GM19023 (cell line): Measurements from ENCODE around the gene E2F4.

ENCODE experiments used
- ATAC-seq: cut with Tn5 transposase; IDR thresholded peaks from one replicate; pipeline ENCODE4 v1.9.1; 2021; ENCODE audit warnings: mild to moderate bottlenecking, moderate library complexity; ENCODE audit not compliant: unreplicated experiment

E2F4 gene, protein sequence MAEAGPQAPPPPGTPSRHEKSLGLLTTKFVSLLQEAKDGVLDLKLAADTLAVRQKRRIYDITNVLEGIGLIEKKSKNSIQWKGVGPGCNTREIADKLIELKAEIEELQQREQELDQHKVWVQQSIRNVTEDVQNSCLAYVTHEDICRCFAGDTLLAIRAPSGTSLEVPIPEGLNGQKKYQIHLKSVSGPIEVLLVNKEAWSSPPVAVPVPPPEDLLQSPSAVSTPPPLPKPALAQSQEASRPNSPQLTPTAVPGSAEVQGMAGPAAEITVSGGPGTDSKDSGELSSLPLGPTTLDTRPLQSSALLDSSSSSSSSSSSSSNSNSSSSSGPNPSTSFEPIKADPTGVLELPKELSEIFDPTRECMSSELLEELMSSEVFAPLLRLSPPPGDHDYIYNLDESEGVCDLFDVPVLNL

DNA sequence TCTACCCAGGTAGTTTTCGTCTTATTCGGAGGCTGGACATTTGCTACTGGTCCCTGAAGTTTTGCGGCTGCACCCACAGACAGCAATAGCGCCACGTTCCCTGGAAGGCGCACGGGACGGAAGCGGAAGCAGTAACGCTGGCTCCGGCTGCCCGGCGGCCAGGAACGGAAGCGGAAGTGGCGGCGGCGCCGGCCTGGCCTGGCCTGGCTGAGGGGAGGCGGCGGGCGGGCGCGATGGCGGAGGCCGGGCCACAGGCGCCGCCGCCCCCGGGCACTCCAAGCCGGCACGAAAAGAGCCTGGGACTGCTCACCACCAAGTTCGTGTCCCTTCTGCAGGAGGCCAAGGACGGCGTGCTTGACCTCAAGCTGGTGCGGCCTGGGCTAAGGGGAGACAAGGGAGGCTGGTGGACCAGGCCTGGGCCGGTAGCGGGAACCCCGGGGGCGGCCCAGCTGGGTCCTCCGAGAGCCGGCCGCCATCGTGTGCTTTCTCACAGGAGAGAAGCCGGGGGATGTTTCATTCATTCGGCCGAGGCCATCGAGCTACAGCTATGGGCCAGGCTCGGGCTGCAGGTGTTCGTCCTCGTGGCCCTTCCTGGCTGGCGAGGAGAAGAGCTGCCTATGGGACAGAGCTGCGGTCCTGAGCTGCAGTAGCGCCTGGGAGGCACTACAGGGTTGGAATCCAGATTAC, at the start of gene E2F4:
TSS of gene E2F4 (plus strand) at position 161 of the 687 bp plus-strand sequence. CDS start at position 234, 73 bp downstream.
- peak; percentile 89 for ATAC-seq

DNA sequence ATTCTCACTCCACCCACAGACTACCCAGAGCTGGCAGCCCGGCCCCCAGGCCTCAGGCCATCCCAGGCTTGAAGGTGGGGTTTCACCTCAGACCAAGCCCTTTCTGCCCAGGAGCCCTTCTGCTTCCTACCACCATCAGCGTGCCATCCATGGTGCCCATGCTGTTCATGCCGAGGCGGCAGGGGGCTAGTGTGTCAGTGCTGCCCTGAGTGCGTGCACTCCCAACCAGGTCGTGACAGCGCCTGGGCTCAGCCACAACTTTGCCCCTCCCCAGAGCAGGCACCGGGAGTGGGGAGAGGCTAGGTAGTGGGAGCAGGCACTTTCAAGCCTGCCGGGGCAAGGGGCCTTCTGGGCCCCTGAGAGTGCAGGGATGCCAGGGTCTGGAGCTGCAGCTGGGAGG, 49.6 kb upstream of the E2F4 start:
- ATAC-seq, result no peak

DNA sequence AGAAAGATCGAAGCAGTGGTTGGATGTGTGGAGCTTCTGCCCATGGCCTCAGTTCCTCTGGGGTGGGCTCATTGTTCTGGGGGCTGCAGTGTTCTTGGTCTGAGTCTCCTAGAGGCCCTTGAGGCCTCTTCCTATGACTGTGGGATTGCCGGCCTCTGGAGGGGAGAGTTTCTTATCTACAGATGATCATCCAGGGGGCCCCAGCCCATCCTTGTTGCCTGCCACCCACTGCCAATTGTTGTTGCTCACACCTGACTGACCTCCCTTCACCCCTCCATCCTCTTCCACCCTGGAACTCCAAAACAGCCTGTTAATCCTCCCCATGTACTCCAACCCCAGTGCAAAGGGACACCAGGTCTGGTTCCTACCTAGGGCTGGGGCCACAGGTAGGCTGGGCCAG, 47.0 kb upstream of the E2F4 start:
- ATAC-seq, result no peak

DNA sequence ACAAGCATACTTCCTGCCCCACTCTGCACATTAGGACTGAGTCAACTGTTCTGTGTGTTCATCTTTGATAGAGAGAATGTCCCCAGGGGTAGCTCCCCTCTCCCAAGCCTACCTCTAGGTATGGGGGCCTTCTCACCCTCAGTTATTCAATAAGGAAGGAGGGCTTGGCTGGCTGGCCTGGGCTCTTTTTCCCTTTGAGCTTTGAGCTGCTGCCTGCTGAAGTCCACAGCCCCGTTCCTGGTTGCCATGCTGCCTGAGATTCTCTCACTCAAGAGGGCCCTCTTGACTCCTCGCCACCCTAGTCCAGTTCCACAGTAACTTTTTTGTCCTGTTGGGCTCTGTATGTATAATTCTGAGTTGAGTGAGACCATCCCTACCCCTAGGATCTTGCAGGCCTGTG, 46.2 kb upstream of the E2F4 start:
- no peak for ATAC-seq

- ATAC-seq, result no peak
Measured at GRCh38 chr16:67146523-67147357, 45.2 kb upstream of the E2F4 start.

DNA sequence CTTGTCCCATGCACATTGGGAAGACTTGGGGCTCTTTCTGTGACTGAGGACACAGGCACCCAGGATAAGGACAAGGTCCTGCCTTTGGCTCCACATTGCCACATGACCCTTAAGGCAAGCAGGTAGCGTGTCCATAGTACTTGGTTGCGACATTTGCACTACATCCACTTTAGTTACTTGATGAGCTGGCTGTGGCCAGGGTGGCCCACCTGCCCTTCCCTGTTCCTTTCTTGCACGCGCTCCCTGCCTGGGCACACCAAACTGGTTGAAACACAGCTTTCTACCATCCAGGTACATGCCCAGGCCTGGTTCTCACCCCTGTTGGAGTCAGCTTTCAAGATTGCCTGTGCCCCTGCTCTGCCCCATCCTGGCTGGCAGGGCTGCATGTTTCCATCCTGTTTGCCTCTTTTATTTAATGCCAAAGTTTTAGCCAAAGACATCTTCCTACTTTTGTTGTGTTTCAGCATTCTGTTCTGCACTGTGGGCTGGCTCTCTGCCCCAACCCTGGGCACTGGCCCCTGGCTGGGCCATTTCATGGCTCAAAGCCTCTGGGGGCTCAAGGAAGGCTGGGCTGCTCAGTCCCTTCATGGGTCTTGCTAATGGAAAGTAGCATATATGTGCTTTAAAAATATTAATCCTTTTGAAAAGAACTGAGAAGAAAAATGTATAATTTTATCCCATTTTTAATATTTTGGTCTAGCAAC, 44.4 kb upstream of the E2F4 start:
- no peak for ATAC-seq

DNA sequence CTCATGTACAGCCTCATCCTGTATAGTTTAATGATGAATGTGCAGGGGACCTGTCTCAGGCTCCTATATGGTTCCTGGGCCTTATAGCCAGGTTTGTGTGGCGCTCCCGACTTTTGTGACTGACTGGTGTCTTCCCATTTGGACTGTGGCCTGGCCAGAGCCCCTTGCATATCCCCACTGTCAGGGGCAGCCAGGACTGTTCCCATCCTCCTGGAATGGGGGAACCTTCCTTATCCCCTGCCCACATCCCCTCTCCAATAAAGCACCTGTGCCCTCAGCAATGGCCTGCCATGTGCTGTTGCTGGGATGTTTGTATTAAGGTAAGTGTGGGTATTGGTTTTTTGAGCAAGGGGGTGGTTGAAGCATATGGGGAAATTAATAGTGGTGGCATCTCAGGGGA, 43.7 kb upstream of the E2F4 start:
- ATAC-seq, result no peak

DNA sequence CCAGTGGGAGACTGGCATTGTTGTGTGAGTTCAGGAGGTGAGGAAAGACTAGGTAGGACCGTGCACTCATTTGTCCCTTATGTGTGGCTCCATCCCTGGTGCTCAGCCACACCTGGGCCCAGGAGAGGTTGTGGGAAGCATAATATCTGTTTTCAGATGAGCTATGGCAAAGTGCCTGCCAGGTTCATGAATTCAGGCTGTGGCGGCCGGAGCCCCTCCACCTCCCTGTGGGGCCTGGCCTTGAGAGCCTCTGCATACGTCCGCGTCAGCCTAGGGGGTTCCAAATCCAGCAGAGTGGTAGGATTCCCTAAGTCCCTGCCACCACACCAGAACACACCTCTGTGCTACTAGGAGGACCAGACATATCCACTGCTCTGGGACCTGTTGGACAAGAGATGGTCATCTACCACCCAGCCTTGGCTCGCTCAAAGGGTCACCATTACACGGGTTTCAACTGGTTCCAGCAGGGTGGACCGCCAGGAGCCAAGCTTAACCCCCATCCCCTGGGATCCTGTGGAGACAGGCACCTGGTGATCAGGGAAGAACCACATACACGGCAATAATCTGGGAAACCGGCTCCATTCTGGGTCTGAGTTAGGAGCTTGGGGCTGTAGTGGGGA, 43.2 kb upstream of the E2F4 start:
- ATAC-seq, result no peak

DNA sequence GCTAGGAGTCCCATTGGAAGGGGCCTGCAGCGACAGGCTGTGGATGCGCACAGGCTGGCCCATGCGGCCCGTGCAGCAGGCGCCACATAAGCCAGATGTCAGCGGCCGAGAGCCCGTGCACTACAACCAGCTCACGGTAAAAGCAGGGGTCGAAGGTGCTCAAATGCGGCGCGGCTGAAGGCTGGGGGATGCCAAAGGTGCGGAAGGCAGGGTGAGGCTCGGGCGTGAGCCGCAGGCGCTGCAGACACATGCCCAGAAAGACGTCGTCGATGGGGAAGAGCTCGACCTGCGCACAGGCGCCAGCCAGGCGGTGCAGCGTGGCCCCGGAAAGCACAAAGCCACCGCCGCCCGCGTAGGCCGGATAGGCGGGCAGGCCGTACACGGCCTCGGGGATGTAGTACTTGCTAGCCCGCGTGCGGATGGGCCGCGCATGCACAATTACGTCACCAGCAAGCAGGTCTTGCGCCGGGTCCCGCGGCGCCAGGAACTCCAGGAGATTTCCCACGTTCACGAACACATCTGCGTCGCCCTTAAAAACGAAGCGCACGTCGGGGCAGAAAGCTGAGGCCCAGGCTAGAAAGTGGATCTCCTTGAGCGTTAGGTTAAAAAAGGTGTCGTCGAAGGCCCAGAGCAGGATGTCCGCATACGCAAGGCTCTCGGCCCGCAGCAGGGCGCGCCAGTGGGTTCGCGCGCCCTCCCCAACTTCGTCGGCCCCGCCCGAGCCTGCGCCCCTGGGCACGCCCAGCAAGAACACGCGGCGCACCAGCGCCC, 42.5 kb upstream of the E2F4 start:
- ATAC-seq, result no peak

DNA sequence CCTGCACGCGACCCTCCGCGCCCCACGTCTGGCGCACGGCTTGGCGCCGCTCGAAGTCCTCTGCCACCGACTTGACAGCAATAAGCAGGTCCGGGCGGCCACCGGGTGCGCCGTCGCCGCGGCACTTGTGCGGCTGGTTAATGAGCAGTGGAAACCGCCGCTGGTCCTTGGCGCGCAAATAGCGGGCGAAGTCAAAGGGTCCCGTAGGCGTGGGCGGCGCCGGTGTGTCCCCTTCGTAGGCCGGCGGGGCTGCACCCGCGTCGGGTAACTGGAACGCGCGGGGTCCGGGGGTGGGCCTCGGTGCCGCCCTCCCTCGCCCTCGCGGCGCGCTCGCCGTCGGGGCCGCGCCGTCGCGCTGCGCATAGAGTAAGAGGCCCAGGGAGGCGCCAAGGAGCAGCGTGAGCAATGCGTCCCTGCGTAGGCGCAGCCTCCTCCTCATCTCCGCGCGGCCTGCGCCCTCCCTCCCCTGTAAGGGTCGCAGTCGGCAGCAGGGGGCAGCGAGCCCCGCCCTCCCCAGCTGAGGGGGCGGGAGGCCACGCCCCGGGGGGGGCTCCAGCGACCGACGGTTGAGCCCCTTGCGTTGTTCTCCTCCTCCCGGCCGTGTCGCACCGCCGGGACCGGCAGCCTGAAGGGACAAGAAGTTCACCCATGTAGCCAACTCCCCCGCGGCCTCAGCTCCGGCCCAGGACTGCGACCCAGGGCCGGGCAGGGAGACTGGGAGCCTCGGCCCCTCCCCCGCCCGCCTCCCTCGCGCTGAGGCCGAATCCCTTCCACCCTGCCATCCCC, 41.7 kb upstream of the E2F4 start:
- ATAC-seq, result peak; percentile 46

DNA sequence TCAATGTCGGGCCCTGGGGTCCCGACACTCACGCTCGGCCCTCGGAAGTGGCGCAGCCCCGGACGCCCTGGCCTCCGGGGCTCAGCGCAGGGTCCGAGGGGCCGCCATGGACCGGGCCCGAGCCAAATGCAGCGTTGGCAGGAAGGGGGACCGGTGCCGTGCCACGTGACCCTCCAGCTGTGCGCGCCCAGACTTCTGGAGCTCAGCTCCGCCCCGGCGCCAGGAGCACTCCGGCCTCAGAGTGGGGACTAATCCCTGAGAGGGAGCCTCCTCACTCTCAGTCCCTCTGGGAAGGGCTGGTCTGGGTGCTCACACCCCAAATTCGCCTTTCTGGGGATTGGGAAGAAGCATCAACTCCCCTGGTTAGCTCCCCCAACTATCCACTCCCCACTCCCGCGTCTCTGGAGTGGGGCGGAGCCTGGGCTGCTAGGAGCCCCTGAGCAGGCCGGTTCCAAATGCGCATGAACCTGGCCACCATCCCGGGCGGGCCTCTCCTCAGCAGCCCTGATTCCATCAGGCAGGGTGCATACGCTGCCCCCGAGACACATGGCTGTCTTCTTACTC, 41.0 kb upstream of the E2F4 start, which contains the start of gene B3GNT9:
TSS of gene B3GNT9 (minus strand) at position 166 of the 564 bp plus-strand sequence. CDS start 513 bp downstream, outside the sequence.
- ATAC-seq, result peak; percentile 65

GRCh38 chr16:67151431-67152097, 40.4 kb upstream of the E2F4 start:
- ATAC-seq, result no peak

DNA sequence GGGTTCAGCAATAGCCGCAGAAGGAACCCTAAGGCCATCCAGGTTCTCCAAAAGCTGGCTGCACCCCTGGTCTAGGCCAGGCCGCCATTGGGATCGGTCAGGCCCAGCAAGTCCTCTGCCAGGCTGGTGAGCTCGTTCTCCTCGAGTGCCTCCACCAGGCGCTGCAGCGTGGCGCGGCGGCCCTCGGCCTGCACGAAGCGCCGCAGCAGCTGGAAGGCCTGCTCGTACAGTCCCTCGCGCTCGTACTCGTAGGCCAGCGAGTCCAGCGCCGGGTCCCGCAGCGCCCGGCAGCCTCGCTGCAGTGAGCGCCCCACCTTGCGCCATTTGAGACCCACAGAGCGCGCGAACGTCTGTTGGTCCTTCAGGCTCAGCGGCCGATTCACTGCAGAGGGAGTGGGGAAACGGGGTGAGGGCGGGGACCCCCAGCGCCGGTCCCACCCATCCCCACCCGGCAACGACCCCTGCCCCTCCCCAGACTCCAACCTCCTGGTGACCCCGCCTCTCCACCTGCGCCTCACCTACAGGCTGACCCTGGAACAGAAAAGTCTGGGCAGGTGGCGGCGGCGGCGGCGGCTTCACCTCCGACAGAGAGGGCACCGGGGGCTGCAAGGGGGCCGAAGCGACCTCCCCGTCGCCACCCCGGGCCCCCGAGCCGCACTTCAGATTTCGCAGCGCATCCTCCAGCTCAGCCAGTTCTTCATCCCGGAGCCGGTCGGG, 37.2 kb upstream of the E2F4 start:
- ATAC-seq, result no peak

DNA sequence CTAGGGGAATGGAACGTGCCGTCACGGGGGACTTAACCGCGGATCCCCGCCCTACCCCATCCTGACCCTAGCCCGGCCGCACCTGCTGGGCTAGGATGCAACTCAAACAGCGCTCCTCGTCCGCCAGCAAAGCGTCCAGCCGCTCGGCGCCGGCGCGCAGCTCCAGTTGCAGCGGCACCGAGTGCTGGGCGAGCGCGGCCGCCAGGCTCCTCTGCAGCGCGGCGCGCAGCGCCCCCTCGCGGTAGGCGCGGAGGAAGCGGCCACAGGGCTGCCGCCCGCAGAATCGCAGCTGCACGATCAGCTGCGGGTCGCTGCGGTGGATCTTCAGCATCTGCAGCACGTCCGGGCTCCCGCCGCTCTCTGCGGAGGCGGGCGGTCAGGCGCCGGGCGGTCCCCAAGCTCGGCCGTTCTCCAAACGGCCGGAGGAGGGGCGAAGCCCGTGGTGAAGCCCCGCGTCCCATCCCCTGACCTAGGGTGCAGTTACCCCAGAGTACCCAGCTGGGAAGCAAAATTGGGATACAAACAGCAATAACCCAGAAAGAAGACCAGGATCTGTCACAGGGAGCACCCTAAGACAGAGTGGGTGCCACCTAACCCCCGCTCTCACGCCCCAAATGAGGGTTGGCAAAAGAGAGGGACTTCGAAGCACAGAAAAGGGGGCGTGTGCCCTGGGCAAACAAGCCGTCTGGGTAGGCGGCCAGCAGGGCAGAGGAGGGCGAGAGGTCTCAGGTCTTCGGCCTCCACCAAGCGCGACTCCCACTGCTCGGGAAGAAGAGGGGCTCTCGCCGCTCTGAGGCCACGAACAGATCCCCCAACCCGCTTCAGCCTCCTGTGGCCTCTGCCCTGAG, 36.4 kb upstream of the E2F4 start:
- ATAC-seq, result no peak

DNA sequence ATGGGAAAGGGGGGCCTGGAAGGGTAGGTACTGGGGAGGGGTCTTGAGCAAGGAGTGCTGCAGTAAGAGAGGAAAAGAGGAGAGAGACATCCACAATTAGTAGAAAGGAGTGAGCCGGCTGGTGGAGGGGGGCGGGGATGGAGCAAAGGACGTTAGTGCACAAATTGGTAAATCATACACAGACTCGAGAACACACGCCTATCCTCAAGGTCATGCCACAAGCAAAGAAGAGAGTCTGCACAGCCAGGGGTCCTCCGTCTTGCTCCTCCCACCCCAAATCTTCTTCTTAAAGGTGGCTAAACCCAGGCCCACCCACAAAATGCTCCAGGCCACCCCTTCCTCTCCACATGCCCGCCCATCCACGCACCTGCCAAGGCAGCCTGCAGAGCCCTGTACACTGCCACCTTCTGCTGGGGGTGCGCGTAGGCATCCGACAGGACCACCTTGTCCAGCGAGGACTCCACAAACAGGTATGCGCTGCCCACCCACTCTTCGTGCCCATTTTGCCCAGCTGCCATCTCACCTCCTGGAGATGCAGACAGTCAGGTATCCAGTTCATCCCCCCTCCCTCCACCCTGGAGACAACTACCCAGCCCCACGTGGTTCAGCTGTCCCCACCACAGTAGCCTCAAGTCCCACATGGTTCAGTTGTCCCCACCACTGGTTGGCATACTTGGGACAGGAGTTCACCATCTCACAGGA, 35.7 kb upstream of the E2F4 start:
- ATAC-seq, result no peak
